Natural killer cell (primary cell): ENCODE measurements around the gene BUD13. TPM values are rescaled to one million over a fixed set of nuclear protein-coding genes. Genes with fewer than 3 reads are reported as not detected.

Source experiments
- ATAC-seq, 3 donors: fragments of 150-1000 bp in 2 of 3; fragments of 200-7000 bp in 1 of 3; cut with Tn5 transposase; 1 replicate in 1 of 3; 2 replicates in 2 of 3; pipeline ENCODE4 v1.10.0; 2021; ENCODE audit warnings: mild to moderate bottlenecking in 2 of 3, moderate library complexity in 2 of 3
- DNase-seq, 2 donors: peaks; one replicate each; pipeline versions ENCODE4 v3.0.0 to v3.0.0-alpha.2; 2013 to 2021; ENCODE audit warnings: mixed read lengths in 1 of 2
- H3K27ac ChIP-seq: one replicate; pipeline ENCODE4 v1.5.1; 2013; ENCODE audit warnings: mild to moderate bottlenecking, low read length
- H3K27me3 ChIP-seq: one replicate; pipeline ENCODE4 v1.6.1; 2013; ENCODE audit warnings: low read length; ENCODE audit not compliant: control insufficient read depth, insufficient read depth
- H3K36me3 ChIP-seq: one replicate; pipeline ENCODE4 v1.6.1; 2013; ENCODE audit warnings: low read length; ENCODE audit not compliant: control insufficient read depth, insufficient read depth
- H3K4me1 ChIP-seq: one replicate; pipeline ENCODE4 v1.6.1; 2013; ENCODE audit warnings: low read length; ENCODE audit not compliant: control insufficient read depth, insufficient read depth
- H3K4me3 ChIP-seq: one replicate; pipeline ENCODE4 v1.5.1; 2013; ENCODE audit warnings: low read length
- H3K9me3 ChIP-seq: one replicate; pipeline ENCODE4 v1.6.1; 2013; ENCODE audit warnings: low read length; ENCODE audit not compliant: control insufficient read depth, insufficient read depth
- H3K27ac Mint-ChIP-seq, 2 donors: one replicate each; pipeline ENCODE4 v1.8.0; 2022; ENCODE audit warnings: mild to moderate bottlenecking in 2 of 2, mixed read lengths in 2 of 2, moderate library complexity in 1 of 2
- H3K27me3 Mint-ChIP-seq, 2 donors: one replicate each; pipeline ENCODE4 v1.8.0; 2022; ENCODE audit warnings: low read depth in 2 of 2, mixed read lengths in 2 of 2
- H3K36me3 Mint-ChIP-seq: one replicate; pipeline ENCODE4 v1.8.0; 2022; ENCODE audit warnings: mixed read lengths
- H3K4me1 Mint-ChIP-seq, 2 donors: one replicate each; pipeline ENCODE4 v1.8.0; 2022; ENCODE audit warnings: mixed read lengths in 2 of 2
- H3K4me3 Mint-ChIP-seq: one replicate; pipeline ENCODE4 v1.8.0; 2022; ENCODE audit warnings: mild to moderate bottlenecking, moderate library complexity, mixed read lengths
- H3K9me3 Mint-ChIP-seq, 2 donors: one replicate each; pipeline ENCODE4 v1.8.0; 2022; ENCODE audit warnings: mixed read lengths in 2 of 2
- CTCF ChIP-seq: fragments of 200-600 bp; IDR thresholded peaks from one replicate; pipeline ENCODE4 v1.8.0; 2022; ENCODE audit warnings: antibody characterized with exemption
- WGBS: methylation state at CpG from one replicate; pipeline ENCODE4 v1.1.7; 2013; ENCODE audit warnings: missing lambda C conversion rate; ENCODE audit not compliant: insufficient coverage; 5-methylcytosine and 5-hydroxymethylcytosine counted together
- intact Hi-C: fragments of 100-400 bp; cut with micrococcal nuclease; formaldehyde crosslinking; loops from one replicate; pipeline ENCODE4 v1.14.2; 2022
- total RNA-seq, 4 donors: library from RNA; stranded (reverse); fragments of 120-200 nt in 1 of 4; gene quantifications; one replicate each; pipeline versions ENCODE4 v1.2.3 to v1.2.4, GENCODE V29; 2013 to 2022

BUD13 gene
- total RNA-seq, 3 donors from 2014 or later (not counting 1 experiment from before 2014, with no cell fraction given) = 13.5 to 16.0 (median 13.7) TPM

DNA sequence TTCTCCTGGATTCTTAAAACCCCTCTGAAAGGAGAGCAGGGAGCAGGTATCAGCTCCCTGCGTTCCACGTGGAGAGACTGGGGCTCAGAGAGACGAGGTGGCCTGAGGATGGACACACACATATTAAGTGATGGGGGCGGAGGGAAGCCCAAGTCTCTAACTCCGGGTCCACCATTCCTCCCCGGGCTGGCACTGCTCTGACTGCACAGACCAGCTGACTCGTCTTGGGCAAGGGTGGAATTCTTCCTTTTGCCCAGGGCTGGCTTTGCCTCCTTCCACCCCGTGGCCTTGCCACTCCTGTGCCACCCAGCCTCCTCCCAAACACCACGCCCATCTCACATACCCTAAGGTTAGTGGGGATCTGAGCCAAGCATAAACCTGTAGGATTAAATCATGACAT, 65.0 kb downstream of the BUD13 start:
- H3K36me3 ChIP-seq = no peaks in the 10 kb centered on the region
- intact Hi-C loops = no loop called here
- Mint-ChIP-seq H3K27me3 (peaks cover 20 to 24% of the 10 kb centered on the region in 2 donors), H3K9me3 (no peaks in the 10 kb centered on the region), H3K27ac (no peak overlapping the region), H3K4me1 (no peaks in the 10 kb centered on the region), H3K36me3 (no peaks in the 10 kb centered on the region), H3K4me3 (no peak overlapping the region)
- no peaks in the 10 kb centered on the region for H3K4me1 ChIP-seq
- whole genome bisulfite sequencing = 69% methylated on average over 9 of the region's 9 CpGs
- ATAC-seq (no peak), DNase-seq (no peak)
- no peak for TF ChIP-seq CTCF
- no peaks in the 10 kb centered on the region for H3K27me3 ChIP-seq
- no peaks in the 10 kb centered on the region for H3K9me3 ChIP-seq
- no peak overlapping the region for H3K27ac ChIP-seq
- H3K4me3 ChIP-seq = no peak overlapping the region

- no peaks in the 10 kb centered on the region for H3K4me1 ChIP-seq
- no peaks in the 10 kb centered on the region for H3K36me3 ChIP-seq
- Mint-ChIP-seq H3K27ac (no peak overlapping the region), H3K4me3 (no peak overlapping the region), H3K4me1 (no peaks in the 10 kb centered on the region), H3K36me3 (no peaks in the 10 kb centered on the region), H3K27me3 (peaks cover 20 to 24% of the 10 kb centered on the region in 2 donors), H3K9me3 (no peaks in the 10 kb centered on the region)
- H3K4me3 ChIP-seq = no peak overlapping the region
- no peaks in the 10 kb centered on the region for H3K9me3 ChIP-seq
- H3K27ac ChIP-seq = no peak overlapping the region
- ATAC-seq = no peak
- H3K27me3 ChIP-seq = no peaks in the 10 kb centered on the region
- intact Hi-C loops = no loop called here
- 33% methylated on average over 37 of the region's 37 CpGs for WGBS
- no peak for TF ChIP-seq CTCF
- DNase-seq = no peak
These were observed 65.6 kb downstream of the BUD13 start for GRCh38 chr11:116707161-116707629.

DNA sequence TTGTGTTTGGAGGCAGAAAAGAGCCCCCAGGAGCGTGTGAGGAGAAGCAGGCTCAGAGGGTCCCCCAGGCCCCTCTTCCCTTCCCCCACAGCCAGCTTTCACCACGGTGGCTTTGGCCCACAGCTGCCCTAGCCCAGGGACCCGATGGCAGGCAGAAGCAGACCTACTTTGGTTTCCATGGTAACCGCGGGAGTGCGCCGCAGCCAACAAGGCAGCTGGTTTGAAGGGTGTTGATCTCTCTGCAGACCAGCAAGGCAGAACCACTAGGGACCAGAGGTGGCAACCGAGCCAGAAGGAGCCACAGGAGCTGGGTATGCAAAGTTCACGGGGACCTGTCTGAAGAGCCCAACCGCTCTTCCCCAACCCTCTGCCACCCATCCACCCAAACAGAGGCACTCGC, 69.4 kb downstream of the BUD13 start:
- H3K4me3 Mint-ChIP-seq = no peak overlapping the region
- no peak overlapping the region for H3K27ac Mint-ChIP-seq
- no peaks in the 10 kb centered on the region for H3K36me3 Mint-ChIP-seq
- WGBS = 29% methylated on average over 11 of the region's 11 CpGs
- Histone ChIP-seq H3K9me3 (no peaks in the 10 kb centered on the region), H3K36me3 (no peaks in the 10 kb centered on the region), H3K4me3 (no peak overlapping the region), H3K27me3 (no peaks in the 10 kb centered on the region), H3K27ac (no peak overlapping the region), H3K4me1 (no peaks in the 10 kb centered on the region)
- peaks cover 0 to 5% of the 10 kb centered on the region in 2 donors for H3K4me1 Mint-ChIP-seq
- TF ChIP-seq CTCF = no peak
- intact Hi-C loops = no loop called here
- H3K9me3 Mint-ChIP-seq = no peaks in the 10 kb centered on the region
- ATAC-seq (no peak), DNase-seq (no peak)
- H3K27me3 Mint-ChIP-seq = peaks cover 8 to 12% of the 10 kb centered on the region in 2 donors

GRCh38 chr11:116702772-116703385, 69.9 kb downstream of the BUD13 start:
- no peaks in the 10 kb centered on the region for H3K9me3 Mint-ChIP-seq
- no peaks in the 10 kb centered on the region for H3K9me3 ChIP-seq
- ATAC-seq (no peak), DNase-seq (no peak)
- peaks cover 8 to 12% of the 10 kb centered on the region in 2 donors for H3K27me3 Mint-ChIP-seq
- H3K36me3 Mint-ChIP-seq = no peaks in the 10 kb centered on the region
- H3K27me3 ChIP-seq = no peaks in the 10 kb centered on the region
- no peak overlapping the region for H3K27ac Mint-ChIP-seq
- peaks cover 0 to 5% of the 10 kb centered on the region in 2 donors for H3K4me1 Mint-ChIP-seq
- H3K4me3 Mint-ChIP-seq = no peak overlapping the region
- WGBS = 59% methylated on average over 8 of the region's 8 CpGs
- H3K27ac ChIP-seq = no peak overlapping the region
- no peak overlapping the region for H3K4me3 ChIP-seq
- TF ChIP-seq CTCF = no peak
- H3K36me3 ChIP-seq = no peaks in the 10 kb centered on the region
- intact Hi-C loops = no loop called here
- no peaks in the 10 kb centered on the region for H3K4me1 ChIP-seq
